NCI-H526 treated with DMSO at 0.1 percent for 48 hours (cell line): Measurements from ENCODE around the gene SF3B2.
"Not testable (repeated sequence)": the region's sequence is repeated elsewhere in the genome, so short reads cannot be mapped to it uniquely, and the experiment has no call there.

ENCODE experiments used
- DNase-seq: peaks from one replicate; lab custom pipeline; 2025; lab: John Stamatoyannopoulos, UW

SF3B2 gene

GRCh38 chr11:66111158-66111557 is 59.0 kb downstream of the SF3B2 start:
- DNase-seq, result no peak

- no peak for DNase-seq
These were observed 59.9 kb downstream of the SF3B2 start for GRCh38 chr11:66112041-66112491.

GRCh38 chr11:66112601-66113499 is 60.7 kb downstream of the SF3B2 start:
- DNase-seq, result no peak

GRCh38 chr11:66114957-66115356 is 62.8 kb downstream of the SF3B2 start:
- not testable (repeated sequence) for DNase-seq

GRCh38 chr11:66115638-66116301 is 63.6 kb downstream of the SF3B2 start:
- no peak for DNase-seq

GRCh38 chr11:66116576-66117361 is 64.6 kb downstream of the SF3B2 start:
- DNase-seq, result no peak

- DNase-seq, result no peak
These were observed 66.7 kb downstream of the SF3B2 start for GRCh38 chr11:66118847-66119246.
